Measurements from ENCODE around the gene ASPHD2.

ASPHD2 gene

GRCh38 chr22:26476705-26477340 is 47.8 kb downstream of the ASPHD2 start:
- DNase-seq (ENCODE audit: low read depth), result no peak

- DNase-seq (ENCODE audit: low read depth), result no peak
Measured at GRCh38 chr22:26477341-26477731, 48.3 kb downstream of the ASPHD2 start.

- DNase-seq (ENCODE audit: low read depth), result no peak
Measured at GRCh38 chr22:26479043-26479791, 50.2 kb downstream of the ASPHD2 start.

- DNase-seq (ENCODE audit: low read depth), result no peak
Measured at GRCh38 chr22:26479792-26480610, 50.9 kb downstream of the ASPHD2 start.

GRCh38 chr22:26480611-26480932 is 51.5 kb downstream of the ASPHD2 start:
- DNase-seq (ENCODE audit: low read depth), result no peak

- no peak for DNase-seq (ENCODE audit: low read depth)
Measured at GRCh38 chr22:26481112-26481693, 52.1 kb downstream of the ASPHD2 start.

- DNase-seq (ENCODE audit: low read depth), result no peak
Measured at GRCh38 chr22:26481694-26482093, 52.6 kb downstream of the ASPHD2 start.

GRCh38 chr22:26482161-26482560 is 53.1 kb downstream of the ASPHD2 start:
- DNase-seq (ENCODE audit: low read depth), result no peak

- DNase-seq (ENCODE audit: low read depth), result no peak
Measured at GRCh38 chr22:26483043-26483438, 54.0 kb downstream of the ASPHD2 start.

- DNase-seq (ENCODE audit: low read depth), result peak; percentile 82
Measured at GRCh38 chr22:26483439-26484359, 54.6 kb downstream of the ASPHD2 start, which contains the start of the genes HPS4 and SRRD. TSS of gene HPS4 (minus strand) at chr22:26483783. CDS start at chr22:26481762, 2,021 bp downstream. TSS of gene SRRD (plus strand) at chr22:26483877. CDS start at chr22:26483891, 14 bp downstream.

- no peak for DNase-seq (ENCODE audit: low read depth)
Measured at GRCh38 chr22:26484360-26484706, 55.3 kb downstream of the ASPHD2 start.

- no peak for DNase-seq (ENCODE audit: low read depth)
Measured at GRCh38 chr22:26485013-26485412, 56.0 kb downstream of the ASPHD2 start.

GRCh38 chr22:26485806-26486390 is 56.8 kb downstream of the ASPHD2 start:
- DNase-seq (ENCODE audit: low read depth), result no peak

GRCh38 chr22:26486394-26486793 is 57.3 kb downstream of the ASPHD2 start:
- no peak for DNase-seq (ENCODE audit: low read depth)

- no peak for DNase-seq (ENCODE audit: low read depth)
Measured at GRCh38 chr22:26487996-26488395, 58.9 kb downstream of the ASPHD2 start.

GRCh38 chr22:26489447-26490036 is 60.5 kb downstream of the ASPHD2 start:
- no peak for DNase-seq (ENCODE audit: low read depth)

GRCh38 chr22:26492220-26492619 is 63.2 kb downstream of the ASPHD2 start:
- no peak for DNase-seq (ENCODE audit: low read depth)

GRCh38 chr22:26494506-26494905 is 65.4 kb downstream of the ASPHD2 start:
- DNase-seq (ENCODE audit: low read depth), result no peak
